ENCODE data around the gene ACTL7B.

DNA sequence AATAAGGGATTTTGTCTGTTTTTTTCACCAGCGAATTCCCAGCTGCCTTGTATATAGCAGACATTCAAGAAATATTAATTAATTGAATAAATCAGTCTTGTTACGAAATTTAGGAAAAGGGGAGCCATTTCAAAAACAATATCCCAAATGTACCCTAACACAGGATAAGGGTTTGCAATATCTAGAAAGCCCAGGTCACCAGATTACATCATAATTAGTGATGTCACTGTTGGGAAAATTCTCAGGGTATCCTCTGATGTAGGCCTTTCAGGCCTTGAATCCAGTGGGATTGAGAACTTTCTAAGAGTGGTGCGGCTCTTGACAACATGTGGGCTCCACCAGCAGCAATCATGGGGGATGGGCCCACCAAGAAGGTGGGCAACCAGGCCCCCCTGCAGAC is 6.2 kb upstream of the ACTL7B start, which contains the start of gene ACTL7A:
- TF ChIP-seq SUZ12 (IDR thresholded peaks at IDR 0.05; ENCODE audit: extremely low read depth, insufficient read depth, insufficient read length) (no peak), YY1 (IDR thresholded peaks at IDR 0.05; ENCODE audit: insufficient read depth, insufficient read length) (no peak), ZNF274 (IDR thresholded peaks at IDR 0.05; ENCODE audit: low read depth, low read length) (no peak)

All from NT2/D1 (cell line).